ENCODE results near the gene OR5F1.

OR5F1 gene

DNA sequence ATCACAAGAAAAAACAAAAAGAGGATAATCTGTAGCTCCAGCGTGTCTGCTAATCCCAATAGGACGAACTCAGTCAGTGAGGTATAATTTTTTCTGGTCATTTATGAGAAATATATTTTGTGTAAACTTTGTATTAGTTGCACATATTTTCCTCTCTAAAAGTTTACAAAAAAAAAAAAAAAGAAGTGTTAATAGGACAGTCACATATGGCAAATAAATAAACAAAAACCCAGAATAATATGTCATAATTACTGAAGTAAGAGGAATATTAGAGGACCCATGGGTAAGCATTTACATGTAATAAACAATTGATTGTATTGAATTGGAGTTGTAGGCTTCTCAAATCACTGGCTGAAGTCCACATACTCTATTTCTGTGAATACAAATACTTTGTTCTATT lies at the start of gene OR5F1:
Gene OR5F1, minus strand, starts transcription at position 101 of the 400 bp plus-strand sequence. Its CDS starts 0 bp downstream, at position 101.
- no peak for DNase-seq (ENCODE audit: low read depth in 2 of 2)

- no peak for DNase-seq (ENCODE audit: low read depth in 2 of 2)
These were observed 32.9 kb upstream of the OR5F1 start, which contains the start of gene OR5AS1 for GRCh38 chr11:56027354-56027753. TSS of gene OR5AS1 (plus strand) at chr11:56027654. CDS start at chr11:56030419, 2,765 bp downstream.

DNA sequence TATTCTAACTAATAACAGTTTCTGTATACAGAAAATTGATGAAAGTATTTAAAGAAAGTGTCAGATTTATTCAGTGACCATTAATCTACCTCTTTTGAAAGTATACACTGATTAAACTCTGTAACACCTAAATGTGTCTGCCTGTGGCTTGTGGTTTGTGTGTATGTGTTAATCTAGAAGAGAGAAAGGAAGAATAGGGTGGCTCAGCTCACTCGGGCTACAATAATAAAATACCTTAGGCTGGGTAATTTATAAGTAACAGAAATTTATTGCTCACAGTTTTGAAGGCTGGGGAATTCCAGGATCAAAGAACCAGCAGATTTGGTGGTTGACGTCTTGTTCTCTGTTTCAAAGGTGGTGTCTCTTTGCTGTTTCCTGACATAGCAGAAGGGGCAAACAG lies 19.4 kb upstream of the OR5F1 start:
- no peak for DNase-seq (ENCODE audit: low read depth in 2 of 2)

DNA sequence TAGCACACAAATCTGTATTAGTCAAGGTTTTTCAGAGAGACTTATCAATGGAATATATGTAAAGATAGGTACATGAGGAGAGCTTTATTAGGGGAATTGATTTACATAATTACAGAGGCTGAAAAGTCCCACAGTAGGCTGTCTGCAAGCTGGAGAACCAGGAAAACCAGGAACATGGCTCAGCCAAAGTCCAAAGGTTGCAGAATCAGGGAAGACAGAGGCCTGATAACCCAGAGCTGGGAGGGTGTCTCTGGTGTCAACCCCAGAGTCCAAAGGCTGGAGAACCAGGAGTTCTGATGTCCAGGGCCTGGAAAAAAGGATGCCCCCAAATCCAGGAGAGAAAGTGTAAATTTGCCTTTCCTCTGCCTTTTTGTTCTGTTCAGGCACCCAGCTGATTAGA lies 16.3 kb upstream of the OR5F1 start:
- no peak for DNase-seq (ENCODE audit: low read depth in 2 of 2)

- no peak for DNase-seq (ENCODE audit: low read depth in 2 of 2)
These were observed 23.5 kb downstream of the OR5F1 start for GRCh38 chr11:55970935-55971334.

- no peak for DNase-seq (ENCODE audit: low read depth in 2 of 2)
These were observed 24.6 kb downstream of the OR5F1 start, which contains the start of gene OR10AG1 for GRCh38 chr11:55969845-55970244. TSS of gene OR10AG1 (minus strand) at chr11:55969945. CDS start at chr11:55969907, 38 bp downstream.

DNA sequence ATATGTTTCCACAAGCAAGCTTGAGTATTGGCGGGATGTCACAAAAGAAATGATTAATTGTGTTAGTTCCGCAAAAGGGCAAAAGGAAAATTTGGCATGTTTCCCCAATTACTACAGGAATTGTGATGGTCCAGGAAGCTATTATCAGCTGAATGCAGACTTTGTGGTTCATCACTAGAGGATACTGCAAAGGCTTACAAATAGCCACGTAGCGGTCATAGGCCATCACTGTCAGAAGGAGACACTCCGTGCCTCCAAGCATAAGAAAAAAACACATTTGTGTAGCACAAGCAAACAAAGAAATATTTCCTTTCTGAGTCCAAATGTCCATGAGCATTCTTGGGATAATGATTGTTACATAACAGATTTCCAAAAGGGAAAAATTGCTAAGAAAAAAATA lies 26.5 kb downstream of the OR5F1 start:
- DNase-seq (ENCODE audit: low read depth in 2 of 2) = no peak

DNA sequence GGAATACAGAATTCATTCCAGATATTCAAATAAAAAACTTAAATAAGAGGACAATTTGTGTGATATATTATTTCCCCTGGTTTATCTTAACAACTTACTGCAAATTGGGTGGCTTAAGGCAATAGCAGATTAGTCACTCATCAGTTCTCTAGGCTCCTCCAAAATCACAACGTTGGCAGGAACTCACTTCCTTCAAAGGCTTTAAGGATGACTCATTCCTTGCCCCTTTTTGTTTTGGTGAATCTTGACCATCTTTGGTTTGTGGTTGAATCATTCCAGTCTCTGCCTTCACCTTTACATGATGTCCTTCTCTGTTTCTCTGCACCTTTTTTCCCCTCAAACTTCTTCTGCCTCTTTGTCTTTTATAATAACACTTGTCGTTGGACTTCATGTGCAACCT lies 28.0 kb downstream of the OR5F1 start:
- DNase-seq (ENCODE audit: low read depth in 2 of 2) = no peak

GRCh38 chr11:55956521-55956920 lies 37.9 kb downstream of the OR5F1 start:
- no peak for DNase-seq (ENCODE audit: low read depth in 2 of 2)

- DNase-seq (ENCODE audit: low read depth in 2 of 2) = no peak
These were observed 45.1 kb downstream of the OR5F1 start for GRCh38 chr11:55949330-55949729.
